ENCODE results near the gene PALD1.

GRCh38 chr10:70509757-70510147 is 31.2 kb downstream of the PALD1 start:
- TF ChIP-seq POLR2A (IDR thresholded peaks at IDR 0.05) (no peak), CTCF (IDR thresholded peaks at IDR 0.05) (no peak)

All from testis (tissue), 2 donors.